ENCODE data around the gene SMARCC2.
"Not testable (repeated sequence)": the region's sequence is repeated elsewhere in the genome, so short reads cannot be mapped to it uniquely, and the experiment has no call there.

The SMARCC2 gene

GRCh38 chr12:56163533-56164344 lies 25.5 kb downstream of the SMARCC2 start:
- DNase-seq, result no peak

GRCh38 chr12:56162468-56163290 lies 26.6 kb downstream of the SMARCC2 start:
- no peak for DNase-seq

- no peak for DNase-seq
These were observed 27.5 kb downstream of the SMARCC2 start for GRCh38 chr12:56161690-56162351.

- no peak for DNase-seq
These were observed 28.2 kb downstream of the SMARCC2 start for GRCh38 chr12:56160894-56161689.

GRCh38 chr12:56160193-56160763 lies 29.0 kb downstream of the SMARCC2 start:
- peak; percentile 41 for DNase-seq

- DNase-seq, result no peak
These were observed 29.6 kb downstream of the SMARCC2 start for GRCh38 chr12:56159482-56160192.

- DNase-seq, result peak; percentile 81
These were observed 30.3 kb downstream of the SMARCC2 start for GRCh38 chr12:56158926-56159461.

GRCh38 chr12:56158029-56158925 lies 31.0 kb downstream of the SMARCC2 start, which contains the start of gene MYL6:
MYL6 (plus strand) TSS chr12:56158359; CDS start chr12:56158402, 43 bp downstream.
- DNase-seq, result peak; percentile 98

GRCh38 chr12:56157201-56158028 lies 31.9 kb downstream of the SMARCC2 start:
- peak; percentile 91 for DNase-seq

GRCh38 chr12:56156464-56157200 lies 32.7 kb downstream of the SMARCC2 start:
- not testable (repeated sequence) for DNase-seq

GRCh38 chr12:56155256-56155845 lies 33.9 kb downstream of the SMARCC2 start:
- DNase-seq, result no peak

GRCh38 chr12:56154818-56155217 lies 34.5 kb downstream of the SMARCC2 start:
- no peak for DNase-seq

GRCh38 chr12:56154246-56154771 lies 35.0 kb downstream of the SMARCC2 start:
- DNase-seq, result no peak

GRCh38 chr12:56153678-56154065 lies 35.6 kb downstream of the SMARCC2 start:
- no peak for DNase-seq

GRCh38 chr12:56152756-56153677 lies 36.3 kb downstream of the SMARCC2 start:
- DNase-seq, result no peak

- peak; percentile 89 for DNase-seq
These were observed 37.0 kb downstream of the SMARCC2 start, which contains the start of gene MYL6B for GRCh38 chr12:56152132-56152755. MYL6B (plus strand) TSS chr12:56152587; CDS start chr12:56153919, 1,332 bp downstream.
